ENCODE results near the gene GRIN1.

GRIN1 gene

DNA sequence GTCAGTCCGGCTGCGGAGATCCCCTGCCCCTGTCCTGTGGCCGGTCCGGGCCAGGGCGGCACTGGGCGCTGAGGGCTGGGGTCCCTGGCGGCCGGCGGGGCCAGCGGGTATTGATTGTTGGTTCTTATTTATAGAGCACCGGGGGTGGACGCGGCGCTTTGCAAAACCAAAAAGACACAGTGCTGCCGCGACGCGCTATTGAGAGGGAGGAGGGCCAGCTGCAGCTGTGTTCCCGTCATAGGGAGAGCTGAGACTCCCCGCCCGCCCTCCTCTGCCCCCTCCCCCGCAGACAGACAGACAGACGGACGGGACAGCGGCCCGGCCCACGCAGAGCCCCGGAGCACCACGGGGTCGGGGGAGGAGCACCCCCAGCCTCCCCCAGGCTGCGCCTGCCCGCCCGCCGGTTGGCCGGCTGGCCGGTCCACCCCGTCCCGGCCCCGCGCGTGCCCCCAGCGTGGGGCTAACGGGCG is 28.4 kb downstream of the GRIN1 start:
- Histone ChIP-seq H3K27ac (ENCODE audit: low read depth in 2 of 2, low read length in 2 of 2) (no peak overlapping the region), H3K36me3 (ENCODE audit: control insufficient read depth in 2 of 2, insufficient read depth in 2 of 2, low read length in 2 of 2) (no peaks in the 10 kb centered on the region), H3K4me3 (ENCODE audit: low read length in 2 of 2) (peak overlapping the region in 1 of 2 donors; percentile 60), H3K27me3 (ENCODE audit: control insufficient read depth in 2 of 2, insufficient read depth in 2 of 2, low read length in 2 of 2) (peaks cover 25 to 28% of the 10 kb centered on the region in 2 donors), H3K9me3 (ENCODE audit: control insufficient read depth in 2 of 2, low read length in 2 of 2) (no peaks in the 10 kb centered on the region), H3K4me1 (ENCODE audit: control insufficient read depth in 2 of 2, insufficient read depth in 2 of 2, low read length in 2 of 2) (peaks cover 22 to 24% of the 10 kb centered on the region in 2 donors), H3K9ac (ENCODE audit: low read depth in 1 of 2, low read length in 2 of 2) (no peak overlapping the region)

DNA sequence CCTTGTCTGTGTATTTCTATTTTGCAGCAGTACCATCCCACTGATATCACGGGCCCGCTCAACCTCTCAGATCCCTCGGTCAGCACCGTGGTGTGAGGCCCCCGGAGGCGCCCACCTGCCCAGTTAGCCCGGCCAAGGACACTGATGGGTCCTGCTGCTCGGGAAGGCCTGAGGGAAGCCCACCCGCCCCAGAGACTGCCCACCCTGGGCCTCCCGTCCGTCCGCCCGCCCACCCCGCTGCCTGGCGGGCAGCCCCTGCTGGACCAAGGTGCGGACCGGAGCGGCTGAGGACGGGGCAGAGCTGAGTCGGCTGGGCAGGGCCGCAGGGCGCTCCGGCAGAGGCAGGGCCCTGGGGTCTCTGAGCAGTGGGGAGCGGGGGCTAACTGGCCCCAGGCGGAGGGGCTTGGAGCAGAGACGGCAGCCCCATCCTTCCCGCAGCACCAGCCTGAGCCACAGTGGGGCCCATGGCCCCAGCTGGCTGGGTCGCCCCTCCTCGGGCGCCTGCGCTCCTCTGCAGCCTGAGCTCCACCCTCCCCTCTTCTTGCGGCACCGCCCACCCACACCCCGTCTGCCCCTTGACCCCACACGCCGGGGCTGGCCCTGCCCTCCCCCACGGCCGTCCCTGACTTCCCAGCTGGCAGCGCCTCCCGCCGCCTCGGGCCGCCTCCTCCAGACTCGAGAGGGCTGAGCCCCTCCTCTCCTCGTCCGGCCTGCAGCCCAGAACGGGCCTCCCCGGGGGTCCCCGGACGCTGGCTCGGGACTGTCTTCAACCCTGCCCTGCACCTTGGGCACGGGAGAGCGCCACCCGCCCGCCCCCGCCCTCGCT is 29.0 kb downstream of the GRIN1 start:
- Histone ChIP-seq H3K4me3 (ENCODE audit: low read length in 2 of 2) (peak overlapping the region; percentile 20 to 62), H3K4me1 (ENCODE audit: control insufficient read depth in 2 of 2, insufficient read depth in 2 of 2, low read length in 2 of 2) (peaks cover 22 to 27% of the 10 kb centered on the region in 2 donors), H3K27me3 (ENCODE audit: control insufficient read depth in 2 of 2, insufficient read depth in 2 of 2, low read length in 2 of 2) (peaks cover 22 to 28% of the 10 kb centered on the region in 2 donors)

DNA sequence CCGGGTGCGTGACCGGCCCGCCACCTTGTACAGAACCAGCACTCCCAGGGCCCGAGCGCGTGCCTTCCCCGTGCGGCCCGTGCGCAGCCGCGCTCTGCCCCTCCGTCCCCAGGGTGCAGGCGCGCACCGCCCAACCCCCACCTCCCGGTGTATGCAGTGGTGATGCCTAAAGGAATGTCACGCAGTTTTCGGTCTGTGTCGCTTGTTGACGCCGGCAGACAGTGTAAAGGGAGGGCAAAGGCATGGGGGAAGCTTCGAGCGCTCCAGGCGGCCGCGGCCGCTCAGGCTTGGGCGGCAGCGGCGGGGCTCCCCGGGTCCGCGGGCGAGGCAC is 29.6 kb downstream of the GRIN1 start:
- no peaks in the 10 kb centered on the region for H3K9me3 ChIP-seq (ENCODE audit: control insufficient read depth in 2 of 2, low read length in 2 of 2)
- H3K4me3 ChIP-seq (ENCODE audit: low read length in 2 of 2), result peak overlapping the region; percentile 50 to 62
- peaks cover 22 to 30% of the 10 kb centered on the region in 2 donors for H3K27me3 ChIP-seq (ENCODE audit: control insufficient read depth in 2 of 2, insufficient read depth in 2 of 2, low read length in 2 of 2)

More for the DNA sequence above, 29.0 kb downstream of the GRIN1 start:
- no peak overlapping the region for H3K9ac ChIP-seq (ENCODE audit: low read depth in 1 of 2, low read length in 2 of 2)
- no peaks in the 10 kb centered on the region for H3K36me3 ChIP-seq (ENCODE audit: control insufficient read depth in 2 of 2, insufficient read depth in 2 of 2, low read length in 2 of 2)
- no peak overlapping the region for H3K27ac ChIP-seq (ENCODE audit: low read depth in 2 of 2, low read length in 2 of 2)
- H3K9me3 ChIP-seq (ENCODE audit: control insufficient read depth in 2 of 2, low read length in 2 of 2), result no peaks in the 10 kb centered on the region

DNA sequence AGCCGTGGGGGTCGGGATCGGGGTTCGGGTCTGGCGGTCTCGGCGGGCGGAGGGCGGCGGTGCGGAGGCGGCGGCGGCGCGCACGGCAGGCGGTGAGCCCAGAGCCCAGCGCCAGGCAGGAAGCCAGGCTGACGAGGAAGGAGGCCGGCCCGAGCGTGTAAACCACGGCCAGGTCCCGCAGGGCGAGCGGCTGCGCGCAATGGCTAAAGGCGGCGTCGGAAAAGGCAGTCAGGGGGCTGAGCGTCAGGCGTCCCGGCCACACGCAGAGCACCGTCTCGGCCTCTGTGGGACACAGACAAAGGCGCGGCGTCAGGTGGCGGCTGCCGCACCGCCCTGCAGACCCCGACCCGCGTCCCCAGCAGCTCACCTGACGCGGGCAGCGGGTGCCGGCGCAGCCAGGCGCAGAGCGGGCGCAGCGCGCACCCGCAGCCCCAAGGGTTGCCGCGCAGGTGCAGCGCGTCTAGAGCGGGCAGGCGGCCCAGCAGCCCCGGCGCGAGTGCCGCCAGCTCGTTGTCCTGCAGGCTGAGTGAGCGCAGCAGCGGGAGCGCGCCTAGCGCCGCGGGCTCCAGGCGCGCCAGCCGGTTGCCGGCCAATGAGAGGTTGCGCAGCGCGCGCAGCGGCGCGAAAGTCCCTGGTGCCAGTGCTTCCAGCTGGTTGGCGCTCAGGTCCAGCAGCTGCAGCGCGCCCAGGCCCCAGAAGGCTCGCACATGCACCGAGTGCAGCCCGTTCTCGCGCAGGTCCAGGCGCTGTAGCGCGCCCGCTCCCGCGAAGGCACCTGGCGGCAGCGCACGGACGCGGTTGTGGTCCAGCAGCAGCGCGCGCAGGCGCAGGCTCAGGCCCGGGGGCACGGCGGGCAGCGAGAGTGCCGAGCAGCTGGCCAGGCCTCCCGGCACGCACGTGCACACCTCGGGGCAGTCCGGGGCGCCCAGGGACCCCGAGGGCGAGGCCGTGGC is 30.2 kb downstream of the GRIN1 start:
- Histone ChIP-seq H3K27me3 (ENCODE audit: control insufficient read depth in 2 of 2, insufficient read depth in 2 of 2, low read length in 2 of 2) (peaks cover 25 to 26% of the 10 kb centered on the region in 2 donors), H3K9me3 (ENCODE audit: control insufficient read depth in 2 of 2, low read length in 2 of 2) (no peaks in the 10 kb centered on the region), H3K36me3 (ENCODE audit: control insufficient read depth in 2 of 2, insufficient read depth in 2 of 2, low read length in 2 of 2) (no peaks in the 10 kb centered on the region), H3K9ac (ENCODE audit: low read depth in 1 of 2, low read length in 2 of 2) (peak overlapping the region in 1 of 2 donors; percentile 38), H3K4me1 (ENCODE audit: control insufficient read depth in 2 of 2, insufficient read depth in 2 of 2, low read length in 2 of 2) (peaks cover 23 to 29% of the 10 kb centered on the region in 2 donors), H3K4me3 (ENCODE audit: low read length in 2 of 2) (peak overlapping the region; percentile 50 to 62), H3K27ac (ENCODE audit: low read depth in 2 of 2, low read length in 2 of 2) (peak overlapping the region in 1 of 2 donors; percentile 32)

More for the DNA sequence above, 29.6 kb downstream of the GRIN1 start:
- peaks cover 21 to 25% of the 10 kb centered on the region in 2 donors for H3K4me1 ChIP-seq (ENCODE audit: control insufficient read depth in 2 of 2, insufficient read depth in 2 of 2, low read length in 2 of 2)
- no peaks in the 10 kb centered on the region for H3K36me3 ChIP-seq (ENCODE audit: control insufficient read depth in 2 of 2, insufficient read depth in 2 of 2, low read length in 2 of 2)
- peak overlapping the region in 1 of 2 donors; percentile 32 for H3K27ac ChIP-seq (ENCODE audit: low read depth in 2 of 2, low read length in 2 of 2)
- H3K9ac ChIP-seq (ENCODE audit: low read depth in 1 of 2, low read length in 2 of 2), result peak overlapping the region in 1 of 2 donors; percentile 38

DNA sequence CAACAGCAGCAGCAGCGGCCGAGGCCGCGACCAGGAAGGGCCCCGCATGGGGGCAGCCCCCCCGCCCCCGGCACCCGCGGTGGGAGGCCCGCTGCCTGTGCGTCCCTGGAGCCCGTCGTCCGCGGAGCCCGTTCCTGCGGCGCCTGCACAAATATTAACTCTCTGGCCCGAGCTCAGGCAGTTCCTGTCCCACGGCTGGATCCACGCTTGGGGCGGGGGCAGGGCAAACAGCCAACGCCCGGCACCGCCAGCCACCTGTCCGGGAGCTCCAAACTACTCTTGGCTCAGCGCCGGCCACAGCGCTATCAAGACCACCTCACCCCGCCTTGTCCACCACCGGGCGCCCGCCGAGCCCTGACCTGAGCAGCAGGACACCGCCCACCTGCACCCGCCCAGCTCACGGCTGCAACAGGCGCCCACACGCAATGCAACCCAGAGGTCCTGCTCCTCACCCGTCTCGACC is 31.0 kb downstream of the GRIN1 start, which contains the start of gene LRRC26:
TSS of gene LRRC26 (minus strand) at position 156 of the 463 bp plus-strand sequence. CDS start at position 48, 108 bp downstream.
- peaks cover 23 to 34% of the 10 kb centered on the region in 2 donors for H3K4me1 ChIP-seq (ENCODE audit: control insufficient read depth in 2 of 2, insufficient read depth in 2 of 2, low read length in 2 of 2)
- H3K9ac ChIP-seq (ENCODE audit: low read depth in 1 of 2, low read length in 2 of 2), result peak within 1 kb of the TSS in 1 of 2 donors; percentile 38
- H3K36me3 ChIP-seq (ENCODE audit: control insufficient read depth in 2 of 2, insufficient read depth in 2 of 2, low read length in 2 of 2), result no peaks in the 10 kb centered on the region
- H3K27ac ChIP-seq (ENCODE audit: low read depth in 2 of 2, low read length in 2 of 2), result peak within 1 kb of the TSS in 1 of 2 donors; percentile 32
- peak within 1 kb of the TSS; percentile 50 to 62 for H3K4me3 ChIP-seq (ENCODE audit: low read length in 2 of 2)
- H3K9me3 ChIP-seq (ENCODE audit: control insufficient read depth in 2 of 2, low read length in 2 of 2), result no peaks in the 10 kb centered on the region
- H3K27me3 ChIP-seq (ENCODE audit: control insufficient read depth in 2 of 2, insufficient read depth in 2 of 2, low read length in 2 of 2), result peaks cover 24 to 25% of the 10 kb centered on the region in 2 donors

DNA sequence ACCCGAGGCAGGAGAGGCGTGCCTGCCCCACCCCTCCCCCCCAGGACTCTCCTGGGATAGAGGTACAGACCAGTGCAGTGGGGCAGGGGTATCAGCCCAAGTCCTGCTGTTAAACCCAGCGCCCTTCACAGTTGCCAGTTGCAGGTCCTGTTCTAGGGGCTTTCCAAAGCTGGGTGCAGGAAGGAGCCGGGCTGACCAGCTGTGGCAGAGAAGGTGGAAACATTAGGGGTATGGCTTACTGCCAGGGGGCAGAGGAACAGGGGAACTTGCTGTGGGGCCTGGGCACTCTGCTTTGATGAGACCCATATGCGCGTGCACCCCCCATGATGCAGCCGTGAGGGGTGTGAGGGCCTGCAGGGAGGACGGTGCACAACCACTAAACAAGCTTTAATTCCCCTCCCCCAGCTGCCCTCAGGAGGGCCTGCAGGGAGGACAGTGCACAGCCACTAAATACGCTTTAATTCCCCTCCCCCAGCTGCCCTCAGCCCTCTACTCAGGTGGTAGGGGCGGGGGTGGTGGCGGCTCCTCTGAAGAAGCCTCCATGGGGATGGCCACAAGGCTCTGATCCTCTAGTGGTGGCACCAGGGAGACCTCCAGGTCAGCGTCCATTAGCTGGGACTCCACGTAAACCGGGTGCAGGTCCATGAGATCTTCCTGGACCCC is 31.7 kb downstream of the GRIN1 start:
- H3K9me3 ChIP-seq (ENCODE audit: control insufficient read depth in 2 of 2, low read length in 2 of 2), result no peaks in the 10 kb centered on the region
- H3K27me3 ChIP-seq (ENCODE audit: control insufficient read depth in 2 of 2, insufficient read depth in 2 of 2, low read length in 2 of 2), result peaks cover 24 to 25% of the 10 kb centered on the region in 2 donors
- peaks cover 27 to 37% of the 10 kb centered on the region in 2 donors for H3K4me1 ChIP-seq (ENCODE audit: control insufficient read depth in 2 of 2, insufficient read depth in 2 of 2, low read length in 2 of 2)
- no peak overlapping the region for H3K27ac ChIP-seq (ENCODE audit: low read depth in 2 of 2, low read length in 2 of 2)
- no peaks in the 10 kb centered on the region for H3K36me3 ChIP-seq (ENCODE audit: control insufficient read depth in 2 of 2, insufficient read depth in 2 of 2, low read length in 2 of 2)
- H3K9ac ChIP-seq (ENCODE audit: low read depth in 1 of 2, low read length in 2 of 2), result no peak overlapping the region
- no peak overlapping the region for H3K4me3 ChIP-seq (ENCODE audit: low read length in 2 of 2)

DNA sequence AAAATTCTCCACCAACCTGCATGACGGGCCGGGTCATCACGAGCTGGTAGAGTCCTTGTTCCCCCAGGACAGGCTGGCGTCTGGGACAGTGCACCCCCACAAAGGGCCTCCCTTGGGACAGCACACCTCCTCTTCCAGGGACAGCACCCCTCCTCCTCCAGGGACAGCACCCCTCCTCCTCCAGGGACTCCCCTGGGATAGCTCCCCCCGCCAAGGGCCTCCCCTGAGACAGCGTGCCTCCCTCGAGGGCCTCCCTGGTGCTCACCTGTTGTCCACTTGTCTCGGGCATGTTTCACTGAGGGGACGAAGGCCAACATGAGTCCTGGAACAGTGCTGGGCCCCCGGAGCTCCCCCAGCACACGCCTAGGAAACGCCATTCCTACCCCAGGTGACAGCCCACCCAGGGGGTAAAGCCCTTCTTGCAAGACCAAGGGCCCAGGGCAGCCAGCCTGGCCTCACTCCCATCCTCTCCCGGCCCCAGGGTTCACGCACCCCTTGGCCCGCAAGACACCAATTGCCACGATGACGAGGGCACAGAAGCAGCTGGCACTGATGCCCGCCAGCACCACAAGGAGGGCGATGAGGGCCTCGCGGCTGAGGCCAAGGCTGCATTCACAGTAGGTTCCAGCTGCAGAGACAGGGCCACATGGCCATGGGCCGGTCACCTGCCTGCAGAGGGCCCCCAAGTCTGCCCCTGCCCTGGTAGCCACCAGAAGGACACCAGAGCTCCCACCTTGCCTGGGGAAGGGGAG is 32.4 kb downstream of the GRIN1 start:
- no peak overlapping the region for H3K4me3 ChIP-seq (ENCODE audit: low read length in 2 of 2)
- H3K27ac ChIP-seq (ENCODE audit: low read depth in 2 of 2, low read length in 2 of 2), result peak overlapping the region in 1 of 2 donors; percentile 32
- H3K36me3 ChIP-seq (ENCODE audit: control insufficient read depth in 2 of 2, insufficient read depth in 2 of 2, low read length in 2 of 2), result no peaks in the 10 kb centered on the region
- H3K9ac ChIP-seq (ENCODE audit: low read depth in 1 of 2, low read length in 2 of 2), result no peak overlapping the region
- no peaks in the 10 kb centered on the region for H3K9me3 ChIP-seq (ENCODE audit: control insufficient read depth in 2 of 2, low read length in 2 of 2)
- H3K27me3 ChIP-seq (ENCODE audit: control insufficient read depth in 2 of 2, insufficient read depth in 2 of 2, low read length in 2 of 2), result peaks cover 22% of the 10 kb centered on the region in 2 donors
- H3K4me1 ChIP-seq (ENCODE audit: control insufficient read depth in 2 of 2, insufficient read depth in 2 of 2, low read length in 2 of 2), result peaks cover 27 to 44% of the 10 kb centered on the region in 2 donors

DNA sequence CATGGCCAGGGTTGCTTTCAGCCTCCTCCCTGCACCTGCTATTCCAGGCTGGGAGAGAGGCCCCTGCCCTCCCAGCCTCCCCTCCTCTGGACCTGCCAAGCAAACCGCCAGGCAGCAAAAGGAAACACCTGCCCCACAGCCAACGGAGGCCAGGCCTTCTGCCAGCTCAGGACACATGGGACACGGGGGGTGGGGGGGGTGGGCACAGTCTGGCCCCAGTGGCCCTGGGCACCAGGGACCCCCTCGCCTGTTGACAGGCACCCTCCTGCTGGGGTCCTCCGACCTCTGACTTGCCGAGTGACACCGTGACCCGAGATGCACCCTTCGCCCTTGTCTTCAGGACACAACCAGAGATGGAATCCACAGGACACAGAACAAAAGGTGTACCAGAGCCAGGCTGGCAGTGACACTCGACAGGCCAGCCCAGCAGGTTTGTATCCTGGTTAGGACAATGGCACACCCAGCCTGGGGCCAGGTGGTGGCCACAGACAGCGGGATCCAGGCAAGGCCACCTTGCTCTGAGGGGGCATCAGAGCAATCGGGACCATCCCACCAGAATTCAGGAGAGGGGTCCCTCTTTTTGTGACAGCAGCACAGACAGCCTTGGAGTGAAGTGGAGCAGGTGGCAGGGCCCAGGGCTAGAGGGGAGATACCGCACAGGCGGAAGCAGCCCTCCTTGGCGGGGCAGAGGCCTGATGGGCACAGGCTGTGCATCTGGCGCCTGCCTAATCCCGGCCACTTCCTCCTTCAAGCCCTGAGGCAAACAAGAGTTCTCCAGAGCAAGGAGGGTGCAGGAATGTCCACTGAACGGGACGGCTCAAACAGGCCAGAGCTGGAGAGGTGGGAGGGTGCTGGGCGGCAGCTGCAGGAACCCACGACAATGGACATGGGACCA is 34.2 kb downstream of the GRIN1 start:
- Histone ChIP-seq H3K27me3 (ENCODE audit: control insufficient read depth in 2 of 2, insufficient read depth in 2 of 2, low read length in 2 of 2) (peaks cover 9 to 15% of the 10 kb centered on the region in 2 donors), H3K4me3 (ENCODE audit: low read length in 2 of 2) (no peak overlapping the region), H3K9ac (ENCODE audit: low read depth in 1 of 2, low read length in 2 of 2) (no peak overlapping the region), H3K27ac (ENCODE audit: low read depth in 2 of 2, low read length in 2 of 2) (peak overlapping the region; percentile 48 to 59), H3K36me3 (ENCODE audit: control insufficient read depth in 2 of 2, insufficient read depth in 2 of 2, low read length in 2 of 2) (peaks cover 0 to 7% of the 10 kb centered on the region in 2 donors), H3K9me3 (ENCODE audit: control insufficient read depth in 2 of 2, low read length in 2 of 2) (no peaks in the 10 kb centered on the region), H3K4me1 (ENCODE audit: control insufficient read depth in 2 of 2, insufficient read depth in 2 of 2, low read length in 2 of 2) (peaks cover 20 to 50% of the 10 kb centered on the region in 2 donors)
